Measurements from ENCODE around the gene ARHGAP28.

GRCh38 chr18:6874315-6874714 lies 144.8 kb downstream of the ARHGAP28 start:
- TF ChIP-seq EZH2 (IDR thresholded peaks at IDR 0.05; ENCODE audit: borderline replicate concordance, low read depth, low read length, poor library complexity, severe bottlenecking), result no peak
- no peak for TF ChIP-seq CTCF (conservative IDR thresholded peaks at IDR 0.05; ENCODE audit: low read depth, low read length)

Measured in A673 (cell line).